ENCODE measurements around the gene PLXNC1.

DNA sequence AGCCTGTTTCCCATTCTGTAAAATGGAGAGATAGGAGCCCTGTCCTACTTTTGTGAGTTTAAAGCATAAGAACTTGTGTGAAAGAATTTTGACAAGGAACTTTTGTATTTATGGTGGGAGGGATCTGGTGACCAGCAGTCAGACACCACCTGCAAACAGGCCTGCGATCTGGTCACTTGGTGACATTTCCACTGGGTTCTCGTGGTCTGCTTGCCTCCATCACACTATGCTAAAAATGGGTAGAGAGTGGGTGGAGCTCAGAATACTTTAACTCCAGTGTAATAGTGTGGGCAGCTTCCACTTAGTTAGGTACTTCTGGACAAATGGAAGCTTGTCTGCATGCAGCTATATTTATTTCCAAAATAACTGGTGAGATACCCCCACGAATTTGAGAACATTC lies 26.5 kb upstream of the PLXNC1 start:
- TF ChIP-seq POLR2A (IDR thresholded peaks at IDR 0.05), result no peak
- TF ChIP-seq, protein P1, sequence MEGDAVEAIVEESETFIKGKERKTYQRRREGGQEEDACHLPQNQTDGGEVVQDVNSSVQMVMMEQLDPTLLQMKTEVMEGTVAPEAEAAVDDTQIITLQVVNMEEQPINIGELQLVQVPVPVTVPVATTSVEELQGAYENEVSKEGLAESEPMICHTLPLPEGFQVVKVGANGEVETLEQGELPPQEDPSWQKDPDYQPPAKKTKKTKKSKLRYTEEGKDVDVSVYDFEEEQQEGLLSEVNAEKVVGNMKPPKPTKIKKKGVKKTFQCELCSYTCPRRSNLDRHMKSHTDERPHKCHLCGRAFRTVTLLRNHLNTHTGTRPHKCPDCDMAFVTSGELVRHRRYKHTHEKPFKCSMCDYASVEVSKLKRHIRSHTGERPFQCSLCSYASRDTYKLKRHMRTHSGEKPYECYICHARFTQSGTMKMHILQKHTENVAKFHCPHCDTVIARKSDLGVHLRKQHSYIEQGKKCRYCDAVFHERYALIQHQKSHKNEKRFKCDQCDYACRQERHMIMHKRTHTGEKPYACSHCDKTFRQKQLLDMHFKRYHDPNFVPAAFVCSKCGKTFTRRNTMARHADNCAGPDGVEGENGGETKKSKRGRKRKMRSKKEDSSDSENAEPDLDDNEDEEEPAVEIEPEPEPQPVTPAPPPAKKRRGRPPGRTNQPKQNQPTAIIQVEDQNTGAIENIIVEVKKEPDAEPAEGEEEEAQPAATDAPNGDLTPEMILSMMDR (IDR thresholded peaks at IDR 0.05), result no peak
- no peak for TF ChIP-seq EP300 (IDR thresholded peaks at IDR 0.05)
